ENCODE results near the gene EYS. TPM values are rescaled to one million over a fixed set of nuclear protein-coding genes. Genes with fewer than 3 reads are reported as not detected.

Gene EYS
- total RNA-seq, 3 donors from 2014 or later: 1.3 to 2.9 TPM; not detected in 1

- Histone ChIP-seq H3K27me3 (no peaks in the 10 kb centered on the region), H3K4me1 (no peaks in the 10 kb centered on the region), H3K4me3 (no peak overlapping the region), H3K36me3 (no peaks in the 10 kb centered on the region), H3K27ac (no peak overlapping the region), H3K9me3 (no peaks in the 10 kb centered on the region)
- no peak for DNase-seq (ENCODE audit: low spot score in 2 of 2)
- no peak for TF ChIP-seq POLR2AphosphoS5 (IDR thresholded peaks at IDR 0.05)
- no peak for TF ChIP-seq POLR2A (IDR thresholded peaks at IDR 0.05)
- no peak for TF ChIP-seq CTCF (IDR thresholded peaks at IDR 0.05)
- intact Hi-C loops (cut with DNase I; ENCODE audit: low total_unique reads): no loop called here
These were observed 1974.7 kb downstream of the EYS start for GRCh38 chr6:63732336-63732735.

- no peaks in the 10 kb centered on the region for H3K27me3 ChIP-seq
- H3K9me3 ChIP-seq: no peaks in the 10 kb centered on the region
- H3K4me3 ChIP-seq: no peak overlapping the region
- intact Hi-C loops (cut with DNase I; ENCODE audit: low total_unique reads): no loop called here
- DNase-seq (ENCODE audit: low spot score in 2 of 2): no peak
- H3K27ac ChIP-seq: no peak overlapping the region
- H3K36me3 ChIP-seq: no peaks in the 10 kb centered on the region
- no peak for TF ChIP-seq POLR2A (IDR thresholded peaks at IDR 0.05)
- no peak for TF ChIP-seq POLR2AphosphoS5 (IDR thresholded peaks at IDR 0.05)
- no peak for TF ChIP-seq CTCF (IDR thresholded peaks at IDR 0.05)
- no peaks in the 10 kb centered on the region for H3K4me1 ChIP-seq
These were observed 1975.1 kb downstream of the EYS start for GRCh38 chr6:63731930-63732329.

- no peaks in the 10 kb centered on the region for H3K9me3 ChIP-seq
- no peak overlapping the region for H3K27ac ChIP-seq
- H3K4me1 ChIP-seq: no peaks in the 10 kb centered on the region
- no peak overlapping the region for H3K4me3 ChIP-seq
- H3K36me3 ChIP-seq: no peaks in the 10 kb centered on the region
- no peak for DNase-seq (ENCODE audit: low spot score in 2 of 2)
- TF ChIP-seq POLR2AphosphoS5 (IDR thresholded peaks at IDR 0.05) (no peak), CTCF (IDR thresholded peaks at IDR 0.05) (no peak), POLR2A (IDR thresholded peaks at IDR 0.05) (no peak)
- no peaks in the 10 kb centered on the region for H3K27me3 ChIP-seq
- intact Hi-C loops (cut with DNase I; ENCODE audit: low total_unique reads): no loop called here
These were observed 1976.7 kb downstream of the EYS start for GRCh38 chr6:63730311-63730710.

GRCh38 chr6:63724721-63725120 is 1982.3 kb downstream of the EYS start:
- Histone ChIP-seq H3K4me3 (no peak overlapping the region), H3K4me1 (no peaks in the 10 kb centered on the region), H3K9me3 (no peaks in the 10 kb centered on the region), H3K27me3 (no peaks in the 10 kb centered on the region), H3K36me3 (no peaks in the 10 kb centered on the region), H3K27ac (no peak overlapping the region)
- DNase-seq (ENCODE audit: low spot score in 2 of 2): no peak
- intact Hi-C loops (cut with DNase I; ENCODE audit: low total_unique reads): no loop called here
- TF ChIP-seq CTCF (IDR thresholded peaks at IDR 0.05) (no peak), POLR2A (IDR thresholded peaks at IDR 0.05) (no peak), POLR2AphosphoS5 (IDR thresholded peaks at IDR 0.05) (no peak)

GRCh38 chr6:63721181-63721580 is 1985.8 kb downstream of the EYS start:
- TF ChIP-seq POLR2AphosphoS5 (IDR thresholded peaks at IDR 0.05) (no peak), POLR2A (IDR thresholded peaks at IDR 0.05) (no peak), CTCF (IDR thresholded peaks at IDR 0.05) (no peak)
- intact Hi-C loops (cut with DNase I; ENCODE audit: low total_unique reads): no loop called here
- Histone ChIP-seq H3K36me3 (no peaks in the 10 kb centered on the region), H3K27ac (no peak overlapping the region), H3K4me1 (no peaks in the 10 kb centered on the region), H3K9me3 (no peaks in the 10 kb centered on the region), H3K4me3 (no peak overlapping the region), H3K27me3 (no peaks in the 10 kb centered on the region)
- DNase-seq (ENCODE audit: low spot score in 2 of 2): no peak

Data from breast epithelium (tissue), 4 donors.